Cardiac fibroblast (primary cell): ENCODE results near the gene CCNL2.

ENCODE experiments used
- DNase-seq, 2 donors: peaks; one replicate each; pipeline versions ENCODE4 v3.0.0 to v3.0.0-alpha.2; 2010; ENCODE audit warnings: low read depth in 2 of 2
- H3K4me3 ChIP-seq, 2 donors: replicated peaks in 1 of 2; 1 replicate in 1 of 2; 2 replicates in 1 of 2; pipeline ENCODE4 v1.5.1; 2011; ENCODE audit warnings: low read depth in 2 of 2, low read length in 2 of 2, mild to moderate bottlenecking in 2 of 2, moderate library complexity in 1 of 2
- CTCF ChIP-seq: IDR thresholded peaks from one replicate; pipeline ENCODE4 v1.5.1; 2011; ENCODE audit warnings: low read depth, mild to moderate bottlenecking, low read length, inconsistent platforms

CCNL2 gene

DNA sequence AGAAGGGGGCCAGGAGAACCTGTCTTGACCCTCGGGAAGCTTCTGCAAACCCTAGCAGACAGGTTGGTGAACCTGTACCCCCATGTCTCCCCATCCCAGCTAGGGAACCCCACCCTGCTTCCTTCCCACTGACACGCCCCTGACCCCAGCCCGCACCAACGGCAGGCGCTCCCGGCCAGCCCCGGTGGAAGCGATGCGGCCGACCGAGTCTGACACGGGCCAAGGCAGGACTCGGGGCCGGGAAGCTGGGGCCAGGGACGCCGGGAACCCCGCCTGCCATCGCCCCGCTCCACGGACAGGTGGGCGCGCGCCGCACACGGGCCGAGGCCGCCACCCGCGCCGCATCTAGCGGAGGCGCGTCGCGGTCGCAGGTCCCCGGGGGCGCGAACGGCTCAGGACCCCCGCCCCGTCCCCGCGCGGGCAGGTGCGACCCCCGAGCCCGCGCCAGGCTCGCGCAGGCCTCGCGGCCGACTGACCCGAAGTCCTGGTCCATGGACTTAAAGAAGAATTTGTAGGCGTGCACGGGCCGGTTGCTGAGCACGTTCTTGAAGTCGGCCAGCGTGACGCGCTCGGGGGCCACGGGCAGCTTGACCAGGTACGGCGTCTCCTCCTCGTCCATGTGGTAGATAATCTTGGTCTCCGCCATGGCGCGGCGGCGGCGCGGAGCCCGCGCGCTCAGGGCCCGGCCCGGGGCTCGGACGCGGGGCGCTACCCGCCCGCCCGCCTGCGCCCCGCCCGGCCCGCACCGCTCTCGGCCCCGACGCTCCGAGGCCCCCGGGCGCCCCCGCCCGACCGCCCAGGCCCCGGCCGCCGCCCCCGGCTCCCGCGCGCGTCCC lies 50.5 kb downstream of the CCNL2 start:
- DNase-seq, result peak; percentile 47 to 55
- peak overlapping the region; percentile 73 to 74 for H3K4me3 ChIP-seq

GRCh38 chr1:1347663-1348419 lies 51.3 kb downstream of the CCNL2 start:
- H3K4me3 ChIP-seq, result peak overlapping the region; percentile 61 to 74
- TF ChIP-seq CTCF, result no peak
- DNase-seq, result peak in 1 of 2 donors; percentile 31

More for the DNA sequence above, 50.5 kb downstream of the CCNL2 start:
- no peak for TF ChIP-seq CTCF

DNA sequence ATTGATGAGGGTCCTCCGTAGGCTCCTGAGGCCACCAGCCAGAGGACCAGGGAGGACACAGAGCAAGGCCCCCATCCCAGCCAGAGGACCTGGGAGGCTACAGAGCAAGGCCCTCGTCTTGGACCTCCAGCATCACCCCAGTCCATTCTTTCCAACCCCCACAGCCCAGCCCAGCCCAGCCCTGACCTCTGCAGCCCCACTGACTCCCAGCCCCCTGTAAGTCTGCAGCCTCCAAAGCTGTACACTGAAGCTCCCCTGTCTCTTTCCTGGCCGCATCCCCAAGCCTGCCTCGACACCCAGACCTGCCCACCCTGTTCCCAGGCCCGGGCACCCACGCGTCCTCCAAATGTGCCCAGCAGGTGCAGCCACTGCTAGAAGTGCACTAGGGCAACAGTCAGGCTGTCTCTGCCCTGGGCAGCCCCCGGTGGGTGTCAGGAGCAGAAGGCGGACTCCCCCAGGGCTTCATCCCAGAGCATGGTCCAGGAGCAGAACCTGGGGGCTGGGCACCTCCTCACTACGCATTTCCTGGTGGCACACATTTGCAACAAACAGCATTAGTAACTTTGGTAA lies 52.0 kb downstream of the CCNL2 start:
- DNase-seq, result no peak
- TF ChIP-seq CTCF, result no peak
- peak overlapping the region in 1 of 2 donors; percentile 74 for H3K4me3 ChIP-seq

- no peak for TF ChIP-seq CTCF
- no peak for DNase-seq
- no peak overlapping the region for H3K4me3 ChIP-seq
Measured at GRCh38 chr1:1346501-1346890, 52.6 kb downstream of the CCNL2 start.

DNA sequence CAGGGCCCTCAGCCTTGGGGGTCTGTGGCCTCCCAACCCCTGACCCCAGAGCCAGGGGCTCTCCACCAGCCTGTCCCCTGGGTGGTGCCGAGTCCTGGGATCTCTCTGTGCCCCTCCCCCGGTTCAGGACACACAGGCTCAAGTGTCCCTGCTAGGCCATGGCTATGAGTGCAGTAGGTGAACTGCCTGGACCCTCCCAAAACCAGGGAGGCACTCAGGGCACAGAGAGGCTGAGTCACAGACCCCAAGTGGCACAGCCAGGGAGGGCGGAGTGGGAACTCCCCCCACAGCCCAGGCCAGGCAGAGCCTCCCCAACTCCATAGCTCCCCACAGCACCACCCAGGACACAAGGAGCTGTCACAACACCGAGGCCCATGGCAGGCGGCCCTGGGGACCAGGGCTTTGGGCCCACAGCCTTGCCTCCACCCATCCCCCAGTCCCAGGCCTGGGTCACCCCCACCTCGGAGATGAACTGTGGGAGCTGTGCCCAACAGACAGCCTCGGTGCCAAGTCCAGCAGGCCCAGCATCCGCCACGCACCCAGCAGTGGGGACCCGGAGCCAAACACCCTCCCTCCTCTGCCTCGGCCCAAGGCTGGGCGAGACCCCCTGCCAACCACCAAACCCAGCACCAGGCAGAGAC lies 53.2 kb downstream of the CCNL2 start:
- peak overlapping the region in 1 of 2 donors; percentile 4 for H3K4me3 ChIP-seq
- no peak for TF ChIP-seq CTCF
- DNase-seq, result no peak

- no peak for DNase-seq
- no peak for TF ChIP-seq CTCF
- peak overlapping the region in 1 of 2 donors; percentile 4 for H3K4me3 ChIP-seq
Measured at GRCh38 chr1:1345384-1345783, 53.8 kb downstream of the CCNL2 start.
